GM12878 (cell line): Measurements from ENCODE around the gene SCARF2. TPM values are rescaled to one million over a fixed set of nuclear protein-coding genes. Genes with fewer than 3 reads are reported as not detected.

Source experiments
- ATAC-seq: fragments of 200-7000 bp; cut with Tn5 transposase; 3 replicates; pipeline ENCODE4 v1.9.1; 2020; ENCODE audit warnings: mild to moderate bottlenecking, moderate library complexity
- BruUV-seq: library from RNA; stranded (reverse); fragments of 400-500 nt; replicated peaks from 2 replicates; lab custom pipeline; 2021; lab: Mats Ljungman, UMichigan
- CTCF ChIA-PET: fragments of 300-600 bp; sonication (Branson Sonifier 250); formaldehyde crosslinking; extraction: SDS; loops from one replicate; lab custom pipeline; 2021; ENCODE audit warnings: inconsistent platforms; lab: Yijun Ruan, JAX
- POLR2A ChIA-PET: fragments of 350-600 bp; formaldehyde crosslinking; extraction: SDS; loops from one replicate; lab custom pipeline; 2021; ENCODE audit warnings: inconsistent platforms; lab: Charles Lee
- RAD21 ChIA-PET: fragments of 300-600 bp; sonication (Branson Sonifier 250); formaldehyde crosslinking; loops from one replicate; lab custom pipeline; 2023; ENCODE audit warnings: antibody characterized with exemption; ENCODE audit not compliant: unreplicated experiment; lab: Charles Lee
- SMC1A ChIA-PET: fragments of 300-600 bp; sonication (Branson Sonifier 250); formaldehyde crosslinking; loops from one replicate; lab custom pipeline; 2023; ENCODE audit not compliant: unreplicated experiment, uncharacterized antibody; lab: Charles Lee
- DNase-seq: peaks from one replicate; pipeline ENCODE4 v3.0.0-alpha.2; 2011; ENCODE audit warnings: low read depth, low spot score
- FAIRE-seq: peaks from 3 replicates; lab custom pipeline; 2011; peaks lifted over from hg19 to GRCh38; lab: Jason Lieb, UNC
- H2AFZ ChIP-seq: 2 replicates; pipeline ENCODE4 v1.6.0; 2011; ENCODE audit warnings: low read depth, low read length, control low read depth; ENCODE audit not compliant: control insufficient read depth
- H3K27ac ChIP-seq: 2 replicates; pipeline ENCODE4 v1.5.1; 2011; ENCODE audit warnings: control low read depth; ENCODE audit not compliant: control insufficient read depth, insufficient read depth
- H3K27me3 ChIP-seq, 2 experiments: replicated peaks in 1 of 2; 2 replicates each; pipeline versions ENCODE4 v1.6.0 to v1.6.1; 2011; ENCODE audit warnings: low read length in 1 of 2; ENCODE audit not compliant: control insufficient read depth in 2 of 2, insufficient read depth in 2 of 2
- H3K36me3 ChIP-seq, 2 experiments: 2 replicates each; pipeline ENCODE4 v1.5.1; 2011; ENCODE audit warnings: low read length in 1 of 2; ENCODE audit not compliant: control insufficient read depth in 2 of 2, insufficient read depth in 2 of 2
- H3K4me1 ChIP-seq: 2 replicates; pipeline ENCODE4 v1.6.1; 2011; ENCODE audit warnings: mild to moderate bottlenecking, low read length, moderate library complexity, mixed read lengths; ENCODE audit not compliant: control insufficient read depth, insufficient read depth
- H3K4me2 ChIP-seq: 2 replicates; pipeline ENCODE4 v1.6.0; 2011; ENCODE audit warnings: control low read depth; ENCODE audit not compliant: control insufficient read depth, insufficient read depth
- H3K4me3 ChIP-seq: fragments of 200-600 bp; sonication (generic); 2 replicates; pipeline ENCODE4 v1.5.1; 2016
- H3K79me2 ChIP-seq: 2 replicates; pipeline ENCODE4 v1.6.0; 2011; ENCODE audit warnings: low read length; ENCODE audit not compliant: control insufficient read depth, insufficient read depth
- H3K9ac ChIP-seq: 2 replicates; pipeline ENCODE4 v1.8.0; 2011; ENCODE audit warnings: low read length, control low read depth, mixed read lengths; ENCODE audit not compliant: control insufficient read depth, insufficient read depth
- H3K9me3 ChIP-seq: replicated peaks from 3 replicates; pipeline ENCODE4 v1.5.1; 2011; ENCODE audit warnings: mild to moderate bottlenecking, low read length; ENCODE audit not compliant: control insufficient read depth, insufficient read depth
- H4K20me1 ChIP-seq: 2 replicates; pipeline ENCODE4 v1.6.0; 2011; ENCODE audit not compliant: control insufficient read depth, insufficient read depth
- KDM1A ChIP-seq: fragments of 200-600 bp; sonication (generic); IDR thresholded peaks from 2 replicates; pipeline ENCODE4 v1.6.1; 2016; ENCODE audit warnings: borderline replicate concordance
- NFXL1 ChIP-seq: fragments of 450-650 bp; IDR thresholded peaks from 2 replicates; pipeline ENCODE4 v1.6.1; 2017; ENCODE audit warnings: antibody characterized with exemption, mild to moderate bottlenecking, borderline replicate concordance
- POLR2A ChIP-seq: IDR thresholded peaks from 2 replicates; pipeline ENCODE4 v1.6.1; 2011; ENCODE audit warnings: low read depth, mild to moderate bottlenecking, low read length
- WGBS: methylation state at CpG from one replicate; pipeline ENCODE4 v1.1.6; 2016; ENCODE audit warnings: low lambda C conversion rate; ENCODE audit not compliant: insufficient replicate concordance, insufficient coverage; ENCODE audit errors: missing lambda C conversion rate; 5-methylcytosine and 5-hydroxymethylcytosine counted together
- in situ Hi-C: fragments of 300-500 bp; cut with MboI; formaldehyde crosslinking; loops from 9 replicates; pipeline ENCODE4 v1.14.3; 2018; ENCODE audit warnings: mixed read lengths
- intact Hi-C: fragments of 100-400 bp; cut with micrococcal nuclease; formaldehyde crosslinking; loops from one replicate; pipeline ENCODE4 v1.14.2; 2022; ENCODE audit not compliant: unreplicated experiment
- polyA plus RNA-seq, 11 experiments: library from polyadenylated mRNA; depleted of rRNA in 4 of 11; unstranded in 6 of 11; stranded (reverse) in 5 of 11; fragments of >200 nt; fragmentation: Nextera tagmentation in 4 of 11; fragmentation: Illumina TruSeq in 1 of 11; extraction: Ambion mirVana in 4 of 11; extraction: Trizol in 1 of 11; gene quantifications; 1 replicate in 1 of 11; 2 replicates in 10 of 11; pipeline versions ENCODE4 v1.2.1 to v1.2.3, GENCODE V29; 2011 to 2016; ENCODE audit warnings: inconsistent platforms in 2 of 11, missing spikeins in 2 of 11, low read depth in 1 of 11
- total RNA-seq, 4 experiments: library from RNA; depleted of rRNA in 3 of 4; stranded (reverse); fragments of >200 nt in 3 of 4; fragmentation: Illumina TruSeq in 1 of 4; extraction: Trizol in 1 of 4; gene quantifications; 2 replicates each; pipeline versions ENCODE4 v1.2.1 to v1.2.3, GENCODE V29; 2013 to 2021

The SCARF2 gene
- total and polyA plus RNA-seq, 10 of the 15 experiments (the other 5 are each of a cell fraction or from before 2014, with no cell fraction given) = 0.01 to 0.74 (median 0.17) TPM; not detected in 5

DNA sequence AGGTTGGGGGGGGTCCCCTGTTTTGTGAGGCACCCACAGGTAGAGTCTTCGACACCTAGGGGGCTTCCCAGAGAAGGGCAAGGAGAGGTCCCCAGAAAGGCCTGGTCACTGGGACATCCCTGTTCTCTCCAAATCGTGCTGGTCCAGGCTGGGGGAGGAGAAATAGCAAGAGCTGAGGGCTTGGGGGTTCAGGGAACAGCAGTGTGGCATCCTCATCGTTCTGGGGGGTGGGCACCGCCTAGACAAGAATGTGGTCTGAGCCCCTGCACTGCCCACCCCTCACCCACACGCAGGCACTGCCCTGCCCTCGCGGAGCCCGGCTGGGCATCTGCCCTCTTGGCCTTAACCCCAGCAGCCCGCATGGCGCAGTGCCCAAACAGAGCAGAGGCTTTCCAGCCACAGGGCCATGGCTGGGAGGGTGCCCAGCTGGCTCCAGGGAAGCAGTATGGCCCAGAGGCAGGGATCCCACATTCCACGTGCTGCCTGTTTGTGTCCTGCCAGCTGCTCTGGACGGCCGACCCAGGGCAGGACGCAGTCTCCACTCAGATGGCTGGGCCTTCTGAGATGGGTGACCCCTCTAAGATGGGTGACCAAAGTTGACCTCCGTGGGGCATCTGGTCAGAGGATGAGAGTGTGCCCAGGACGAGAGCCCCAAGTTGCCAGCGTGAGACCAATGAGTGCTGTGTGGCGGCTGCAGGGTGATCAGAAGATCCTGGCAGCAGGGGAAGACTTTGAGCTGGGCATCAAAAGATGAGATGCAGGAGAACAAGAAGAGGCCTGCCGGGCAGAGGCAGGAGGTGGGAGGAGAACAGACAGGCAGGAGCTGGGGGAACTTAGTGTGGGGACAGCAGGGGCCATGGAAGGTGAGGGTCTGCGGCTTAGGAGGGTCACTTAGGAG, 14.4 kb downstream of the SCARF2 start:
- Histone ChIP-seq H3K4me1 (no peaks in the 10 kb centered on the region), H3K36me3 (no peaks in the 10 kb centered on the region), H3K79me2 (no peaks in the 10 kb centered on the region), H4K20me1 (no peaks in the 10 kb centered on the region), H3K27ac (no peak overlapping the region), H3K27me3 (peaks cover 0 to 9% of the 10 kb centered on the region in 2 experiments; a peak in 3 of 4 replicates), H3K9ac (no peak overlapping the region), H3K4me2 (no peak overlapping the region), H3K4me3 (no peak overlapping the region), H2AFZ (no peak overlapping the region), H3K9me3 (no peaks in the 10 kb centered on the region; the same call in 2 of the 3 replicates)
- FAIRE-seq (no peak), DNase-seq (no peak), ATAC-seq (no peak)
- in situ Hi-C loops (loop anchor here (5.0 kb wide), 2 partner anchors 34 to 69 kb away; no protein-coding TSS in a partner anchor), intact Hi-C loops (no loop called here)
- whole genome bisulfite sequencing = 55% methylated on average over 20 of the region's 20 CpGs
- CTCF ChIA-PET = no interaction called here
- TF ChIP-seq KDM1A = no peak
- BruUV-seq = no TSS peak
- RAD21 ChIA-PET = no interaction called here
- POLR2A ChIA-PET = no interaction called here
- SMC1A ChIA-PET = no interaction called here

DNA sequence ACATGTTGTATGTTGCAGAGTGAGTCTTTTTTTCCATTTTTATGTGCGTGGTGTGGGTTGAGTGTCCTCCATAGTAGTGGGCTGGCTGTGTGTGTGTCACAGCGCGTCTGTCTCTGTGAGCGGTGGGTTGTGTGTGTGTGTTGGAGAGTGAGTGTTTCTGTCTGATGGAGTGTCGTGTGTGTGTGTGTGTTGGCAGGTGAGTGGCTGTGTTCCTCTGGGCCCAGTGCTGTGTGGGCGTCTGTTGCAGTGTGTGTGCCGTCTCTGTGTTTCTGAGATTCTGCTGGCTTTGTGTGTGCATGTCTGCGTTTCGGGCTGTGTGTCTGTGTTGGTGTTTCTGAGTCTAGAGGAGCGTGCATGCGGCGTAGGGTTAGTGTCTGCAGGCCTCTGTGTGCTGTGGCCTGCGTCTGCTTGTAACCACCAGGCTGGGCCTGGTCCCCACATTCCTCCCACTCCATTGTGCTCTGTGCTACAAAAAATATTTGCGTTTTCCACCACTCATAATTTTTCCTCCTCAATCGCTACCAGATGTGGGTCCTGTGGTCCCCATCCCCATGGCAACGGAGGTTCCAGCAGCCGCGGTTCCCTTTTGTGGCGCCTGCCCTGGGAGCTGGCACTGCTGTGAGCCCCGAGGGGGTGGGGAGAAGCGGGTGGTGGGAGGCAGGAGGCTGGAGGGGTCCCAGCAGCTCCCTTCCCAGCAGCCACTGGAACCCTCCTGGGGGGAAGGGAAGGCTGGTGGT, 15.2 kb downstream of the SCARF2 start:
- POLR2A ChIA-PET = no interaction called here
- ATAC-seq = no peak
- no peak overlapping the region for H3K9ac ChIP-seq
- H3K4me2 ChIP-seq = no peak overlapping the region
- H2AFZ ChIP-seq = no peak overlapping the region
- no peak overlapping the region for H3K27ac ChIP-seq
- SMC1A ChIA-PET = no interaction called here
- H3K4me3 ChIP-seq = no peak overlapping the region
- no TSS peak for BruUV-seq
- H3K9me3 ChIP-seq = no peaks in the 10 kb centered on the region; the same call in 2 of the 3 replicates
- H3K79me2 ChIP-seq = no peaks in the 10 kb centered on the region
- RAD21 ChIA-PET = no interaction called here
- no peaks in the 10 kb centered on the region for H4K20me1 ChIP-seq
- DNase-seq = no peak
- FAIRE-seq = no peak
- intact Hi-C loops (no loop called here), in situ Hi-C loops (loop anchor here (5.0 kb wide), 2 partner anchors 35 to 70 kb away; no protein-coding TSS in a partner anchor)
- CTCF ChIA-PET = no interaction called here
- no peaks in the 10 kb centered on the region for H3K4me1 ChIP-seq
- H3K36me3 ChIP-seq = no peaks in the 10 kb centered on the region
- TF ChIP-seq POLR2A (no peak), NFXL1 (no peak)
- 42% methylated on average over 21 of the region's 21 CpGs for WGBS
- peaks cover 0 to 8% of the 10 kb centered on the region in 2 experiments; a peak in 3 of 4 replicates for H3K27me3 ChIP-seq
